Stimulated activated effector memory CD8-positive, alpha-beta T cell treated with anti-CD3 and anti-CD28 coated beads, Interleukin-12 subunit alpha, Interleukin-12 subunit beta, amount 100 ng/mL, for 72 hours (primary cell): ENCODE results near the gene TLCD2.
"Not testable (repeated sequence)": the region's sequence is repeated elsewhere in the genome, so short reads cannot be mapped to it uniquely, and the experiment has no call there.

Experiments
- ATAC-seq: fragments of 150-1000 bp; cut with Tn5 transposase; 2 replicates; pipeline ENCODE4 v1.10.0; 2021
- DNase-seq, 2 donors: peaks; one replicate each; pipeline ENCODE4 v3.0.0; 2021 to 2022; ENCODE audit warnings: low spot score in 2 of 2
- H3K27ac Mint-ChIP-seq: one replicate; pipeline ENCODE4 v1.8.0; 2022; ENCODE audit warnings: mild to moderate bottlenecking, mixed read lengths
- H3K36me3 Mint-ChIP-seq: one replicate; pipeline ENCODE4 v1.8.0; 2022; ENCODE audit warnings: mild to moderate bottlenecking, mixed read lengths
- H3K4me1 Mint-ChIP-seq: one replicate; pipeline ENCODE4 v1.8.0; 2022; ENCODE audit warnings: mixed read lengths
- H3K4me3 Mint-ChIP-seq: one replicate; pipeline ENCODE4 v1.8.0; 2022; ENCODE audit warnings: mild to moderate bottlenecking, mixed read lengths
- H3K9me3 Mint-ChIP-seq: one replicate; pipeline ENCODE4 v1.8.0; 2022; ENCODE audit warnings: mixed read lengths

TLCD2 gene

DNA sequence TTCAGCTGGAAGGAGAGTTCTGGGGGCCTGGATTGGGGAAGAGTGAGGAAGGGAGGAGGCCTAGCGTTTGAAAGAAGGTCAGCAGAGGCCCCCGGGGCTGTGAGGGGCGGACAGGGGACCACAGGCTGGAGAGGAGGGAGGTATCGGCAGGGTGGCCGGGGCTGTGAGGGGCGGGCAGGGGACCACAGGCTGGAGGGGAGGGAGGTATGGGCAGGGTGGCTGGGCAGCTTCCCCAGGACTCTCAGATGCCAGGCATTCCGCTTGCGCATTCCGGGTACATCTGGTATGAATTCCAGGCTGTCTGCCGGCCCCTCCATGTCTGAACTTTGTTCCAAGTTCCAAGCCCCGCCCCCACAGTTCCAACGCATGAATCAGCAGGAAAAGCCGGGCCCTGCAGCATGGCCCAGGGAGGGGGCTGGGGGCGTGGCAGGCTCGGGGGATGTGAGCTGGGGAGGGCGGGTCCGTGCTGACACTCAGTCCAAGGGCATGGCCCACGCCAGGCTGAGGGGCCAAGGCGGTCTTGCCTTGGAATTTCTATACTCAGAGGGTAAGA lies 4.3 kb upstream of the TLCD2 start:
- ATAC-seq = no peak
- Mint-ChIP-seq H3K4me3 (peak overlapping the region; percentile 92), H3K36me3 (peaks cover 52% of the 10 kb centered on the region), H3K27ac (peak overlapping the region; percentile 71), H3K9me3 (no peaks in the 10 kb centered on the region), H3K4me1 (peaks cover 52% of the 10 kb centered on the region)
- no peak for DNase-seq

DNA sequence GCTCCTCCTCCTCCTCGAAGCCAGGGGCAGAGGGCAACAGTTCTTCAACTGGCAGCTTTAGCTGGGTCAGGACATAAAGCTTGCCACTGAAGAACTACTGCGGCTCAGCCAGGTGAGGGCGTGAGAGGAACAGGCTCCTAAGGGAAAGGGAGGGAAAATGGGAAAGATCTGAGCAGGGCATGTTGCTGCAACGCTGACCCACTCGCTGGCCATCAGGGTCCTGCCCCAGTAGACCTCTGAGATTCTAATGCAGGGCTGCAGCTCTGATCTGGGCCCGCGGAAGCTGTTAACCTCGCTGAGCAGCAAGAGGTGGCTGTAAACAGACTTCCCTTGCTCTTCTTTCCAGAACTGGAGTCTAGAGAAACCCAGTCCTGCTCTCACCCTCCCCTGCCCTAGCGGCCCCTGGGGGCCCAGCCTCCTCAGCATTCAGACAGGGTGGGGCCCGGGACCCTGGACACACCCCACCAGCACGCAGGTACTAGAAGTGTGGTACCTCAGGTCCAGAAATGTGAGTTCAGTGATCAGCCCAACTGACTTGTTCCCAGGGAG lies 3.8 kb upstream of the TLCD2 start:
- DNase-seq (no peak), ATAC-seq (no peak)
- H3K4me3 Mint-ChIP-seq = peak overlapping the region; percentile 92
- H3K9me3 Mint-ChIP-seq = no peaks in the 10 kb centered on the region
- peaks cover 52% of the 10 kb centered on the region for H3K36me3 Mint-ChIP-seq
- peak overlapping the region; percentile 71 for H3K27ac Mint-ChIP-seq
- peaks cover 54% of the 10 kb centered on the region for H3K4me1 Mint-ChIP-seq

DNA sequence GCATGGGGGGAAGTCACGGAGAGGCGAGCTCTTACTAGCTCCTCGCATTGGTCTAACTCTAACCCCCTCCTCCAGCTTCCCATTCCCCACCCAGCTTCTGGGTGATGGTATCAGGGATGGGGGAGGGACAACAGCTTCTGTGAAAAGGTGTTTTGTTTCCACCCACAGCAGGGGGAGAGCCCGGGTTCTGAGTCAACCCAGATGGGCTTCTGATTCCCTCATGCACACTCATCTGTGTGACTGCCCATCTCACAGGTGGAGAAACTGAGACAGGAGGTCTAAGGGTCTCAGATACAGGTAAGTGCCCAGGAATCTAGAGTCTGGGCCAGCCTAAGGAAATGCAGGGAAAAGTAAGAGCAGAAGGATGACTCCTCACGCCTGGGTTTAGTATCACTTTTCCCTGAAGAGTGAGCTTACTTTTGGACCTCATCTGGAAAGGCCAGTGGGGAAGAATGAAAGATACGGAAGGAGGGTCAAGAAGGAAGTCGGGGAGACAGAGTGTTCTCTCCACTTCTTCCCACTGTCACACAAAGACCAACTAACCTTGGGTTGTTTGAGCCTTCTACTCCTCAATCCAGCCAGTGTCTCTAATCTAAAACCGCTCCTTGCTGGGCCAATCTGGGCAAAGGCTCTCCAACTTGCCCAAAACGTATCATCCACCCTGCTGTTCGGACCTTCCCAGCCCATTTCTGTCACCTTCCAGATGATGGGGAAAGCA lies 3.1 kb upstream of the TLCD2 start:
- peaks cover 56% of the 10 kb centered on the region for H3K4me1 Mint-ChIP-seq
- no peak for DNase-seq
- H3K4me3 Mint-ChIP-seq = no peak overlapping the region
- peak overlapping the region; percentile 13 for H3K27ac Mint-ChIP-seq
- no peaks in the 10 kb centered on the region for H3K9me3 Mint-ChIP-seq
- peaks cover 52% of the 10 kb centered on the region for H3K36me3 Mint-ChIP-seq
- ATAC-seq = no peak

DNA sequence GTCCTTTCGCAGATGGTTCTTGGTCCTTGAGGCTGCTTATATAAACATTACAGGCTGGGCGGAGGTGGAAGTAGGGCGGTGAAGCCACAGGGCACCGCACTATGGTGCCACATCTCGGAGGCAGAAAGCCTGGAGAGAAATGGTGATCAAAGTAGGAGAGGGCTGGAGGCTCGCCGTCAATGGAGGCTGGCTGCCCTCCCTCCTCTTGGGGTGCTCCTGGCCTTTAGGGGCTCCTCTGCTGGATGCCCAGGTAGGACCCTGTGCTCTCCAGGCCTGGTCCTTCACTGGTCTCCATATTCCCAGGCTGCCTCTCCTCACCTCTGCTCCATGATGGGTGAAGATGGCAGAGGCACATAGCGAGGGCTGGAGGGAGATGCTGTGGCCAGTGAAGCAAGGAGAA lies 2.1 kb upstream of the TLCD2 start:
- Mint-ChIP-seq H3K36me3 (peaks cover 45% of the 10 kb centered on the region), H3K4me3 (no peak overlapping the region), H3K27ac (peak overlapping the region; percentile 13), H3K9me3 (no peaks in the 10 kb centered on the region), H3K4me1 (peaks cover 53% of the 10 kb centered on the region)
- no peak for ATAC-seq
- DNase-seq = no peak

DNA sequence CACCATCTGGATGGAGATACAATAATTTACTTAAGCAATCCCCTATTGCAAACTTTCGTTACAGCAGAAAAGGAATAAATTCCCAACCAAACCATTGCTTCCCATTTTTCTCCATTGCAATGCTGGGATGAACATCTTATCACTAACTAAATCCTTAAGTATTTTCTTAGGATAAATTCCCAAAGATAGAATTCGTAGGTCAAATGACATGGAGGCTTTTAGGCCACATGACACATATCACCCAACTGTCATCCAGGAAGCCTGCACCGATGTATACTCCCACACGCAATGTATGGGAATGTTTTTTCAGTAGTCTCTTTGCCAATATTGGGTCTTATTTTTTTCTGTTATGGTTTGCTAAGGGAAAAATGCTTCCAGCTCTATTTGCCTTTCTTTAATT lies 1.6 kb upstream of the TLCD2 start:
- Mint-ChIP-seq H3K9me3 (no peaks in the 10 kb centered on the region), H3K27ac (no peak overlapping the region), H3K4me3 (peak overlapping the region; percentile 62), H3K36me3 (peaks cover 40% of the 10 kb centered on the region), H3K4me1 (peaks cover 53% of the 10 kb centered on the region)
- DNase-seq (no peak), ATAC-seq (no peak)

DNA sequence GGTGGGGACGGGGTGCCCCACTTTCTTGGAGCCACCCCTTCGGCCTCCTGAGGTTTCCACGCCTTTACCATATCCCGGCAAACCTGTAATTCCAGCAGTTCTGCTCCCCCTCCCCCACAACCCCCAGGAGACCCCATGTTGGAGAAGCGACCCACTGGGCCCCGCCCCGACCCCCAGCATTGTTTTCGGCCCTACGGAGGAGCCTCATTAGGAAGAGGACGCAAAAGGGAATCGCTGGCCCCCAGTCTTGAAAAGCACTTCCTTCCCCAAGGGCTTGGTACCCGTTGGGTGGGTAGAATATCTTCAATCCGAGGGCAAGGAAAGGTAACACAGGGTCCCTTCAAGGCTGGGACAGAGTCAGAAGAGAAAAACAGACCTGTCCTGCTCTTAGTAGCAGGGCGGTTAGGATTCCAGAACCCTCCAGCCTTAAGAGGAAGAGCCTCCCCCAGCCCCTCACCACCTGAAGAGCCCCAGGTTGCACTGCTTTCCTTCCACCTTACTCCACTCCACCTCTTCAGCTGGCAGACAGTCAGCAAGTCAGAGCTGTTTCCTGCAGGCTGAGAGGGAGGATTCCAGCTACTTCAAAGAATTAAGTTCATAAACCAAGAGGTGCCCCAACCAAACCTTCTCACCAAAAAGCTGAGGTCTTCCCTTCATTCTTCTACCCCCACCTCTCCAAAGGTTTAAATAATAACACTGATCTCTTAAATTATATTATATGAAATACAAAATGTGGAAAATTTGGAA lies 803 bp upstream of the TLCD2 start:
- Mint-ChIP-seq H3K36me3 (peaks cover 32% of the 10 kb centered on the region), H3K4me3 (peak overlapping the region; percentile 62), H3K27ac (peak overlapping the region; percentile 61), H3K4me1 (peaks cover 49% of the 10 kb centered on the region), H3K9me3 (no peaks in the 10 kb centered on the region)
- no peak for ATAC-seq
- no peak for DNase-seq

DNA sequence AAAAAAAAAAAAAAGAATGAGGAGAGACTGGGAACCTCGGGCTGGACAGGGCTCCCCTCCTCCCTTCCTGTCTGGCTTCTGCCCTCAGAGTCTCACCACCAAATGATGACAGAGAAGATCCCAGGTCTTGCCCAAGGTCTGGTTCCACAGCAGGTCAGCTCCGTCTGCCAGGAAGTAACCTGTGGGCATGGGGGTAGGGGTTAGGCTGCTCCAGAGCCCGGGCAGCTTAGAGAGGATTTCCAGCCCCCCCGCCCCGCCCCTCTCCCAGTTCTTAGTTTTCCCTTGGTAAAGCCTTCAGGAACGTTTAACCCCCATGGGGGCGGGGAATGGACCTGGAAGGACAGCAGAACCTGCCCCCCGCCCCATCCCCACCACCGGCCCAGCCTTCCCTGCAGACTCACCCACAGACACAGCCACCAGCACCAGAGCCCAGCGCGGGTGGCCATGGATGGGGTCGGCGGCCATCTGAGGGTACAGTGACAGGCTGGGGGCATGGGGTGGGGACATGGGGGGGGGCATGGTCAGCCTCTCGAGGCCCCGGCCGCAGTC lies 700 bp downstream of the TLCD2 start:
- Mint-ChIP-seq H3K27ac (no peak overlapping the region), H3K4me1 (peaks cover 43% of the 10 kb centered on the region), H3K36me3 (peaks cover 27% of the 10 kb centered on the region), H3K4me3 (peak overlapping the region; percentile 62), H3K9me3 (no peaks in the 10 kb centered on the region)
- no peak for DNase-seq
- peak; percentile 7 for ATAC-seq

DNA sequence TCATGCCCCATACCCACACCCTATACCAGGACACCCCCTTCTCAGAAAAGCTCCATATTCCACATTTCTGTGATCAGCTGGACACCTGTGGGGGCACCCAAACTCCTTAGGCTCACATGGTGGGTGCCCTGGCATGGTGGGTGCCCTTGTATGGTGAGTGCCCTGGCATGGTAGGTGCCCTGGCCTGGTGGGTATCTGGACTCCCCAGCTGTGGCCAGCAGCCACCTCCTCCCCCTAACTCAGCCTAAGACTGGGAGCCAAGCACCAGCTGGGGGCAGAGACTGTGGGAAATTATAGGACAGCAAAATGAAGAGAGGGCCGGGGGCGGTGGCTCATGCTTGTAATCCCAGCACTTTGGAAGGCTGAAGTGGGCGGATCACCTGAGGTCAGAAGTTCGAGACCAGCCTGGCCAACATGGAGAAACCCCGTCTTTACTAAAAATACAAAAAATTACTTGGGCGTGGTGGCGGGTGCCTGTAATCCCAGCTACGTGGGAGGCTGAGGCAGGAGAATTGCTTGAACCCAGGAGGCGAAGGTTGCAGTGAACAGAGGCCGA lies 1.3 kb downstream of the TLCD2 start:
- not testable (repeated sequence) for H3K9me3 Mint-ChIP-seq, H3K27ac Mint-ChIP-seq, ATAC-seq, DNase-seq
- peaks cover 22% of the 10 kb centered on the region for H3K36me3 Mint-ChIP-seq
- peak overlapping the region; percentile 62 for H3K4me3 Mint-ChIP-seq
- H3K4me1 Mint-ChIP-seq = peaks cover 37% of the 10 kb centered on the region

DNA sequence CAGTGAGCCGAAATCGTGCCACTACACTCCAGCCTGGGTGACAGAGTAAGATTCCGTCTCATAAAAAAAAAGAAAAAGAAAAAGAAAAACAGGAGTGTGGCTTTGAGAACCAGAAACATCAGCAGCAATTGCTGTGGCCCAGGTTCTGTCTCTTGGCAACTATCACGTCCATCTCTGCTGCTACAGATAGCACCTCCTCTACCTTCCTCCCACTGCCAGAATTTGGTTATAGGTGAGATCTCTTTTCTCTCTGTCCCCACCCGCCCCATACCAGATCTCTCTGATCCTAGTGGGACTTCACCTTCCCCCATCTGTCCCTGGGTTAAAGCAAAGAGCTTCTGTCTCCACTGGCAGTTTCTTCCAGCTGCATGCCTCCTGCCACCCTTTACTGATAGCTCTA lies 3.1 kb downstream of the TLCD2 start:
- H3K4me3 Mint-ChIP-seq = no peak overlapping the region
- no peak for DNase-seq
- peak overlapping the region; percentile 64 for H3K27ac Mint-ChIP-seq
- H3K4me1 Mint-ChIP-seq = peaks cover 19% of the 10 kb centered on the region
- H3K9me3 Mint-ChIP-seq = no peaks in the 10 kb centered on the region
- H3K36me3 Mint-ChIP-seq = peaks cover 8% of the 10 kb centered on the region
- peak; percentile 34 for ATAC-seq

DNA sequence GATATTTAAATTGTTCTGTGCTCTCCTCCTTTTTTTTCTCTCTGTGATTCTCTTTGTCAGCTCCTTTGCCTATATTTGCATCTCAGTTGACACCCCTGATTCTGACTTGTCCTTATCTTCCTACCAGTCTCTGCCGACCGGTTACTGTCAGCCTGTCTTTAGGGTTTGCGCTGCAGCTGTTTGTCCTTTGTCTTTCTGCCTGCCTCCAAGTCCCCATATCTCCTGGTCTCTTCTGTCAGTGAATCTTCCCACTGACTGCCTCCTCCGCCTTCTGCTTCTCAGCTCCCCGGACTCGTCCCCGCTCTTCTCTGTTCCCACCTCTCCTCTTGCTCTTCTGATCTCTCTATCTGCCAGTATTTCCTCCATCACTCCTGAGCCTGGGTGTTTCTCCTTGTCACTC lies 5.2 kb downstream of the TLCD2 start:
- Mint-ChIP-seq H3K4me3 (no peak overlapping the region), H3K27ac (no peak overlapping the region)
- ATAC-seq = no peak

DNA sequence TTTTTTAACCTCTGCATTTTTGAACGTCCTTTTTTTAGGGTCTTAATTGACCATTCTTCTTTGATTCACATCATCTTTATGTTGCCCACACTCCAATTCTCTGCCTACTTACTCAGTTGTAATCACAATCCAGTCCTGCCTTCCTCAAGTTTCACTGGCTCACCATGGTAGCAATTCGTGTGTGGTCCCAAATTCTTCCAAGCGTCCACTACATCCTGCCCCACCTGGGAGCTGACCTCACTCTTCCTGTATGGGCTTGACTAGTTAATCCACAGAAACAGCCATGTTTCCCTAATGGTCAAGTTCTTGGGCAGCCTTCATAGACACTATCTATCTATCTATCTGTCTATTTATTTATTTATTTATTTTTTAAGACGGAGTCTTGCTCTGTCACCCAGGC lies 7.1 kb downstream of the TLCD2 start:
- H3K4me3 Mint-ChIP-seq = no peak overlapping the region
- H3K36me3 Mint-ChIP-seq = no peaks in the 10 kb centered on the region
- peaks cover 12% of the 10 kb centered on the region for H3K4me1 Mint-ChIP-seq
- H3K27ac Mint-ChIP-seq = no peak overlapping the region
- no peaks in the 10 kb centered on the region for H3K9me3 Mint-ChIP-seq
- DNase-seq = no peak
- ATAC-seq = no peak

More for the DNA sequence above, 5.2 kb downstream of the TLCD2 start:
- no peak for DNase-seq
- H3K36me3 Mint-ChIP-seq = no peaks in the 10 kb centered on the region
- no peaks in the 10 kb centered on the region for H3K9me3 Mint-ChIP-seq
- peaks cover 18% of the 10 kb centered on the region for H3K4me1 Mint-ChIP-seq

DNA sequence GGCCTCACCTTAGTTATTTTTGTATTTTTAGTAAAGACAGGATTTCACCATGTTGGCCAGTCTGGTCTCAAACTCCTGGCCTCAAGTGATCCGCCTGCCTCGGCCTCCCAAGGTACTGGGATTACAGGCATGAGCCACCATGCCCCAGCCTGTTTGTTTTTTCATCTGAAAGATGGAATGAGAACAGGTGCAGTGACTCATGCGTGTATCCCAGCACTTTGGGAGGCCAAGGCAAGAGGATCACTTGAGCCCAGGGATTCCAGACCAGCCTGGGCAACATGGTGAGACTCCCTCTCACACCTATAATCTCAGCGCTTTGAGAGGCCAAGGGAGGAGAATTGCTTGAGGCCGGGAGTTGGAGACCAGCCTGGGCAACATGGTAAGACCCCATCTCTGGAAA lies 10.3 kb downstream of the TLCD2 start:
- DNase-seq, H3K4me1 Mint-ChIP-seq, ATAC-seq, H3K27ac Mint-ChIP-seq, H3K36me3 Mint-ChIP-seq, H3K9me3 Mint-ChIP-seq, H3K4me3 Mint-ChIP-seq: not testable (repeated sequence)

DNA sequence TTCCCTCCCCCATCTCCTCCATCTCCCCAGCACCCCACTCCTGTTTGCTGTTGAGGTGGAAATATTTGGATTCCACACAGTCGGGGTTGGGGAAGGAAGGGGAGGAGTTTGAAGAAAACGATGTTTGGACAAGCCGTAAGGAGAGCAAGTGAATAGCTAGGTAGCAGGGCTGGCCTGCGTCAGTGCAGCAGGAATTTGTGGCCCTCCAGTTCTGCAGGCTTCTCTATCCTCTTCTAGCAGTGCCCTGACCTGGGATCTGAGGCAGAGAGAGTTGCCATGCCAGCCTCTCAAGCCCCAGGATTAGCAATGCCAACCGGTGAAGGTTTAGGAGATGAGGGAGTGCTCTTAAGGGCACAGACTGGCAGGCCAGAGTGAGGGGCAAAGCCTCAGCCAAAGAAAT lies 12.5 kb downstream of the TLCD2 start:
- Mint-ChIP-seq H3K36me3 (no peaks in the 10 kb centered on the region), H3K4me3 (no peak overlapping the region), H3K4me1 (no peaks in the 10 kb centered on the region), H3K27ac (no peak overlapping the region), H3K9me3 (no peaks in the 10 kb centered on the region)
- ATAC-seq (no peak), DNase-seq (no peak)

DNA sequence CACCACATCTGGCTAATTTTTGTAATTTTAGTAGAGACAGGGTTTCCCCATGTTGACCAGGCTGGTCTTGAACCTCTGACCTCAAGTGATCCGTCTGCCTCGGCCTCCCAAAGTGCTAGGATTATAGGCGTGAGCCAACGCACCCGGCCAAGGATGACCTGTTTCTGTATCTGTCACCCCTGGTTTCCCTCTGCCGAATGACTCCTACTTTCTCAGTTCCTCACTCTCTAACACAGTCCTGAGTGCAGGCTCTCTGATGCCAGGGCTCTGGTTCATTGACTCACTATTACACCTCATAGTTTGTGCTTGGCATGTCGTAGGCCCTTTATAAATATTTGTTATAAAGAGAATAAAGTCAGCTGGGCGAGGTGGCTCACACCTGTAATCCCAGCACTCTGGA lies 14.8 kb downstream of the TLCD2 start:
- peak; percentile 49 for ATAC-seq
- no peak overlapping the region for H3K4me3 Mint-ChIP-seq
- no peak overlapping the region for H3K27ac Mint-ChIP-seq
- no peak for DNase-seq
- no peaks in the 10 kb centered on the region for H3K36me3 Mint-ChIP-seq
- H3K4me1 Mint-ChIP-seq = no peaks in the 10 kb centered on the region
- no peaks in the 10 kb centered on the region for H3K9me3 Mint-ChIP-seq

DNA sequence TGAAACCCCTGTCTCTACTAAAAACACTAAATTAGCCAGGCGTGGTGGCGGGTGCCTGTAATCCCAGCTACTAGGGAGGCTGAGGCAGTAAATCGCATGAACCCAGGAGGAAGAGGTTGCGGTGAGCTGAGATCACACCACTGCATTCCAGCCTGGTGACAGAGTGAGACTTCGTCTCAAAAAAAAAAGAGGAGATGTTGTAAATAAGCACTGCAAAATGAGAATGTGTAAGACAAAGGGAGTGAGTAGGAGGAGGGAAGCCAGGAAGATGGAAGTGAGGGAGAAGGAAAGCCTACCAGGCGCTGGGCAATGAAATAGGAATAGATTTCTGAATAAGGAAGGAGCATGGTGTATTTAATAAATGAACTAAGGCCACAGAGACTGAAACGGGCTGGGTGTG lies 16.8 kb downstream of the TLCD2 start:
- H3K4me3 Mint-ChIP-seq = no peak overlapping the region
- H3K27ac Mint-ChIP-seq = no peak overlapping the region
- no peak for ATAC-seq

More for the DNA sequence above, 16.8 kb downstream of the TLCD2 start:
- no peaks in the 10 kb centered on the region for H3K36me3 Mint-ChIP-seq
- no peaks in the 10 kb centered on the region for H3K9me3 Mint-ChIP-seq
- H3K4me1 Mint-ChIP-seq = no peaks in the 10 kb centered on the region
- DNase-seq = no peak
